Activated T-helper 1 cell treated with anti-CD3 and anti-CD28 coated beads, Interleukin-2, amount 50 U/mL, for 16 hours (primary cell): Measurements from ENCODE around the gene CPEB3.
"Not testable (repeated sequence)": the region's sequence is repeated elsewhere in the genome, so short reads cannot be mapped to it uniquely, and the experiment has no call there.

ENCODE experiments used
- DNase-seq, 2 donors: peaks; one replicate each; pipeline ENCODE4 v3.0.0-alpha.2; 2020; ENCODE audit warnings: low read depth in 1 of 2, low spot score in 1 of 2

CPEB3 gene

GRCh38 chr10:92045641-92046106 is 245.2 kb downstream of the CPEB3 start:
- DNase-seq: no peak

GRCh38 chr10:92042541-92042940 is 248.3 kb downstream of the CPEB3 start:
- DNase-seq: no peak

DNA sequence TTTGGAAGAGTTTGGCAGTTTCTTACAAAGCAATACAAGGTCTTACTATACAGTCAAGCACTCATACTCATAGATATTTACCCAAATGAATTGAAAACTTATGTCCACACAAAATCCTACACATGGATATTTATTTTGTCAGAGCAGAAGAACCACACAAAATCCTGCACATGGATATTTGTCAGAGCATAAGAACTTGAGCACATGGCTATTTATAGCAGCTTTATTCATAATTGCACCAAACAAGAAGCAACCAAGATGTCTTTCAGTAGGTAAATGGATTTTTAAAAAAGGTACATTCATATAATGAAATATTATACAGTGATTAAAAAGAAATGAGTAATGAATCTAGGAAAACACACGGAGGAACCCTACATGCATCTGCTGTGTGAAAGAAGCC is 251.9 kb downstream of the CPEB3 start:
- DNase-seq: no peak

- not testable (repeated sequence) for DNase-seq
These were observed 257.8 kb downstream of the CPEB3 start for GRCh38 chr10:92033070-92033469.

GRCh38 chr10:92031580-92031979 is 259.3 kb downstream of the CPEB3 start:
- no peak for DNase-seq

DNA sequence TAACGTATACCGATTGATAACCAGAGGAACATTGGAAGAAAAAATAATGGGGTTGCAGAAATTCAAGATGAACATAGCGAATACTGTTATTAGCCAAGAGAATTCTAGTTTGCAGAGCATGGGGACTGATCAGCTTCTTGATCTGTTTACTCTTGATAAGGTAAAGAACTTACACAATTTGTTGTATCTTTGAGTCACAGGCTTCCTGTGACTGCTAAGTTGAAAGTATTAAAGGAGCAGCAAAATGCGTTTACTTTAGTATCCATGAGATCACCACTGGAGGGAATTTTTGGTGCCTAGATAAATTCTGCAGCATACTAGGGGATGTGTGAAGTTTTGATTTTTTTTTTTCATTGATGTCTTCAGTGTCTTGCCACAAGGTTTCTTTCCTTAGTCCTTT is 263.7 kb downstream of the CPEB3 start:
- no peak for DNase-seq

- not testable (repeated sequence) for DNase-seq
These were observed 265.5 kb downstream of the CPEB3 start for GRCh38 chr10:92025340-92025739.

DNA sequence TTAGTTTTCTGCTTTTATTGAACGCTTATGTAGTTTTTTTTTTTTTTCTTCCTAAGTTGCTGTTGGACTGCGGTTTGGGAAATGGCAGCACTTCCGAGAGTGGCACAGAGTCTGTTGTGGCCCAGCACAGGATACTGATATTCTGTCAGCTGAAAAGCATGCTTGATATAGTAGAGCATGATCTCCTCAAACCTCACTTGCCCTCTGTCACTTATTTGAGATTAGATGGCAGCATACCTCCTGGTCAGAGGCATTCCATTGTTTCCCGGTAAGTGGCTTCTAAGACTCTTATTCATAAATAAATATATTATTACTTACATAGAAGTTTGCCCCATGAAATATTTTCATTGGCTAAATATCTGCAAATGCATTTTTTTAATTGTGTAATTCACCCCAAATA is 266.2 kb downstream of the CPEB3 start:
- no peak for DNase-seq

DNA sequence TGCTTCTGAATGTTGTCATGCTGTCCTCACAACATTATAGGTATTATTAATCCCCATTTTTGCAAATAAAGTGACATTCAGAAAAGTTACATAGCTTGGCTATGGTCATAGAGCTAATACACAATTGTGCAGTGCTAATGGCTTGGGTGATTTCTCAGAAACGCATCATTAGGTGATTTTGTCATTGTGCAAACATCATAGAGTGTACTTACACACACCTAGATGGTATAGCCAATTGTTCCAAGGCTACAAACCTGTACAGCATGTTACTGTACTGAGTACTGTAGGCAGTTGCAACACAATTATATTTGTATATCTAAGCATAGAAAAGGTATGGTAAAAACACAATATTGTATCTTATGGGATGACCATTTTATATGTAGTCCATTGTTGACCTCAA is 276.3 kb downstream of the CPEB3 start:
- DNase-seq: no peak

- DNase-seq: no peak
These were observed 279.2 kb downstream of the CPEB3 start for GRCh38 chr10:92011560-92012214.

DNA sequence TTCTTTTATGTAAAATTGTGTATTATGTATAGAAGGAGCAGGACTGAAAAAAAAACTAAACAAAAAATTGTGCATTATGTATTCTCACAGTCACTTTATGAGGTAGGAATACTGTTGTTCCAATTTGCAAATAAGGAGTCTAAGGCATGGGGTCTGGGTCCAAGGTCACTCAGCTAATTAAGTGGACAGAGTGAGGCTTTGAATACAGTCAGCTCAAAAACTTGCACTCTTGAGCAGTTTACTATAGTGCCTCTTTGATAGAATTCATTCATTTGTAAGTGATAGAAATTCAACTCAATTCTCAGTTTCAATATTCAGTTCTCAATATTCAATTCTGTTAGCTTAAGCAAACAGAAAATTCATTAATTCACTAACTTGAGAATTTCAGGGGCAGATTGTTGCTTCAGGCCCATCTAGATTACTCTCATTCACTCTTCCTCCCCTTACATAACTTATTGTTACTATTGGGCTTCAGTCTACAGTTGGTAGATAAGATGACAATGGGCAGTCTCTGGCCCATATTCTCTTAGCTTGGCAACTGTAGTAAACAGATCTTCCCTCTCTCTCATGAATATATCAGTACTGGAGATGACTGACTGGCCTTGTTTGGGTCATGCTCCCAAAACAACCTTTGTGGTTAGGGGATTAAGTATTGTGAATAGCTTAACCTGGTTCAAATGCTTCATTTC is 280.7 kb downstream of the CPEB3 start:
- DNase-seq: no peak

DNA sequence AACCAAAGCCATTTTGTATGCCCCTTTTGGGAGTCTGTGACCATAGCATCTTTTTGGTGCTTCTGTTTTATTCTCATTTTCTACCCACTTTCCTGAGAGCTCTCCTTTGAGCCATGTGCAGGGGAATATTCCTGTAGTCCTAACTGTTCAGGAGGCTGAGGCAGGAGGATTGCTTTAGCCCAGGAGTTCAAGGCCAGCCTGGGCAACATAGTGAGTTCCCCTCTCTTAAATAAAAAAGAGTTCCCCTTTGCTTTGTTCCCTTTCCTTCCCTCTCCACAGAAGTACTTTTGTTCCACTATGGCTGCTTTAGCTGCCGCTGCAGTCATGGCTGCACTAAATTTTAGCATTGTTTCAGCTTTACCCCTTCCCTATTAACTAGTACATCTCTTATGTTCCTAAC is 281.4 kb downstream of the CPEB3 start:
- no peak for DNase-seq

DNA sequence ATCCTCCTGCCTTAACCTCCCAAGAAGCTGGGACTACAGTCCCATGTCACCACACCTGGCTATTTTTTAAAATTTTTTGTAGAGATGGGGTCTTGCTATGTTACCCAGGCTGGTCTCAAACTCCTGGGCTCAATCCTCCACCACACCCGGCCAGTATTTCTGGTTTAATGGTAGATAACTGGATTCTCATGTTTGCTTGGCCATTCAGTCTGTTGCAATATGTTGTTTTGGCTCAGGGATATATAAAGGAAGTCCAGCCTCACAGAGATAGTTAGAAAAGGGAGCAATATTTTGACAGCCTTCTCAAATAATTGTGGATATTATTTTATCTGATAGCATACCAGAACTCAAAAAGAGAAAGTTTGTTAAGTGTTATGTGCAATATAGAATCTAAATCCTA is 284.9 kb downstream of the CPEB3 start:
- no peak for DNase-seq

DNA sequence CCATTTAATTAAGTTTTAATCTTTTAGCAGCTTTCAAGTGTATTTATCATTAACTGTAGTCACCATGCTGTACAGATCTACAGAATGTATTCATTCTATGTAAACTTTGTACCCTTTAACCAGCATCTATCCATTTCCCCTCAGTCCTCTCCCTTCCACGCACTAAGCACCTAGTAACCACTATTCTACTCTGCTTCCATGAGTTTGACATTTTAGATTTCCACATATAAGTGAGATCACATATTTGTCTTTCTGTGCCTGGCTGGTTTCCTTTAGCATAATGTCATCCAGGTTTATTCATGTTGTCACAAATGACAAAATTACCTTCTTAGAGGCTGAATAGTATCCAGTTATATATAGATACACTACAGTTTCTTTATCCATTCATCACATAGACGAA is 287.6 kb downstream of the CPEB3 start:
- DNase-seq: no peak

DNA sequence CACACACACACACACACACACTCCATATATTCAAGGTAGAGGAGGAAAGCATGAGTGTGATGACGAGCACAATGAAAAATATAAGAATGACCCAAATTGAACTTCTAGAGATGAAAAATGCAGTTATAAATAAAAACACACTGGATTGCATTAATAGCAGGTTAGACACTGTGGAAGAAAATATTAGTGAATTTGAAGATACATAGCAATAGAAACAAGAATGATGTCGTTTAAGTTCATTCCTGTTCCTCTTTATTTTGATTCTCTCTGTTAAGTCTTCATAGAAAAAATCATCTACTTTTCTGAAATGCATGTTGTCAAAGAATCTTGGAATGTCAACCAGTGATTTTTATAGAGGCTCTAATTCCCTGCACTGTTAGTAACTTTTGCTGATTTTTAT is 288.9 kb downstream of the CPEB3 start:
- DNase-seq: no peak

GRCh38 chr10:92001581-92001980 is 289.3 kb downstream of the CPEB3 start:
- DNase-seq: no peak
